HFFc6 (cell line): ENCODE data around the gene IMMP2L. TPM values are rescaled to one million over a fixed set of nuclear protein-coding genes. Genes with fewer than 3 reads are reported as not detected.
A peak's percentile ranks its signal among the peaks of the same experiment; 100 is the strongest.

Source experiments
- DNase-seq: peaks from one replicate; pipeline ENCODE4 v3.0.0-alpha.2; 2018
- H3K27ac Mint-ChIP-seq: 2 replicates; pipeline ENCODE4 v1.8.0; 2020; ENCODE audit warnings: mild to moderate bottlenecking, mixed read lengths
- H3K27me3 Mint-ChIP-seq: 2 replicates; pipeline ENCODE4 v1.8.0; 2021; ENCODE audit warnings: mild to moderate bottlenecking, moderate library complexity, mixed read lengths; ENCODE audit not compliant: insufficient read depth
- H3K36me3 Mint-ChIP-seq: 2 replicates; pipeline ENCODE4 v1.8.0; 2021; ENCODE audit warnings: low read depth, mixed read lengths
- H3K4me1 Mint-ChIP-seq: 2 replicates; pipeline ENCODE4 v1.8.0; 2020; ENCODE audit warnings: low read depth, mixed read lengths
- H3K4me3 Mint-ChIP-seq: 2 replicates; pipeline ENCODE4 v1.8.0; 2020; ENCODE audit warnings: mild to moderate bottlenecking, moderate library complexity, mixed read lengths
- H3K9me3 Mint-ChIP-seq: 2 replicates; pipeline ENCODE4 v1.8.0; 2020; ENCODE audit warnings: mild to moderate bottlenecking, mixed read lengths
- total RNA-seq, 6 experiments: library from RNA; stranded (reverse); fragmentation: NEBNext Ultra II Directional; extraction: Animal tissue kit (Norgen Biotek cat#: 25700); gene quantifications; 2 replicates in 1 of 6; 3 replicates in 5 of 6; pipeline ENCODE4 v1.2.3, GENCODE V29; 2021
- TF ChIP-seq, protein P1 (sequence below): fragments of 200-600 bp; sonication (generic); IDR thresholded peaks from 2 replicates; pipeline ENCODE4 v1.5.0; 2021; ENCODE audit warnings: antibody characterized with exemption, mild to moderate bottlenecking

The IMMP2L gene
- total RNA-seq, 6 experiments from 2014 or later, result 7.2 to 13.6 (median 10.1) TPM

DNA sequence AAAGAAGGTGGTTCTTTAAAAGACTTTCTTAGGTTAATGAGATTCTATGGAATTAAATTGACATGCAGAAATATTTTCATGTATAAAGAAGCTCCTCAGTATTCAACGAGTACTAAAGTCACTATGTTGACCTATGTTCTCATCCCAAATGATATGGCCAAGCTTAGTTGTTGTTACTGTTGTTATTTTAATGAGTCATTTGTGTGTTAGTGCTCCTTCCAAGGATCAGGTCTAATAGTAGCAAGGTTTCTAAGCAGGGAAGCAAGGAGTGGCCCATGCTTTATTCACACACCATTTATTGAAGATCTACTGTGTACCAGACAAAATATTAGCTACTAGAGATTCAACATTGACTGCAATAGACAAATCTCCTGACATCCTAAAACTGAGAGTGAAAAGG lies 429.5 kb downstream of the IMMP2L start:
- H3K4me1 Mint-ChIP-seq, result peaks cover 18% of the 10 kb centered on the region
- DNase-seq, result no peak
- H3K4me3 Mint-ChIP-seq, result no peak overlapping the region
- no peaks in the 10 kb centered on the region for H3K9me3 Mint-ChIP-seq
- H3K36me3 Mint-ChIP-seq, result no peaks in the 10 kb centered on the region
- TF ChIP-seq, protein P1, sequence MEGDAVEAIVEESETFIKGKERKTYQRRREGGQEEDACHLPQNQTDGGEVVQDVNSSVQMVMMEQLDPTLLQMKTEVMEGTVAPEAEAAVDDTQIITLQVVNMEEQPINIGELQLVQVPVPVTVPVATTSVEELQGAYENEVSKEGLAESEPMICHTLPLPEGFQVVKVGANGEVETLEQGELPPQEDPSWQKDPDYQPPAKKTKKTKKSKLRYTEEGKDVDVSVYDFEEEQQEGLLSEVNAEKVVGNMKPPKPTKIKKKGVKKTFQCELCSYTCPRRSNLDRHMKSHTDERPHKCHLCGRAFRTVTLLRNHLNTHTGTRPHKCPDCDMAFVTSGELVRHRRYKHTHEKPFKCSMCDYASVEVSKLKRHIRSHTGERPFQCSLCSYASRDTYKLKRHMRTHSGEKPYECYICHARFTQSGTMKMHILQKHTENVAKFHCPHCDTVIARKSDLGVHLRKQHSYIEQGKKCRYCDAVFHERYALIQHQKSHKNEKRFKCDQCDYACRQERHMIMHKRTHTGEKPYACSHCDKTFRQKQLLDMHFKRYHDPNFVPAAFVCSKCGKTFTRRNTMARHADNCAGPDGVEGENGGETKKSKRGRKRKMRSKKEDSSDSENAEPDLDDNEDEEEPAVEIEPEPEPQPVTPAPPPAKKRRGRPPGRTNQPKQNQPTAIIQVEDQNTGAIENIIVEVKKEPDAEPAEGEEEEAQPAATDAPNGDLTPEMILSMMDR, result no peak
- H3K27ac Mint-ChIP-seq, result no peak overlapping the region
- no peaks in the 10 kb centered on the region for H3K27me3 Mint-ChIP-seq

DNA sequence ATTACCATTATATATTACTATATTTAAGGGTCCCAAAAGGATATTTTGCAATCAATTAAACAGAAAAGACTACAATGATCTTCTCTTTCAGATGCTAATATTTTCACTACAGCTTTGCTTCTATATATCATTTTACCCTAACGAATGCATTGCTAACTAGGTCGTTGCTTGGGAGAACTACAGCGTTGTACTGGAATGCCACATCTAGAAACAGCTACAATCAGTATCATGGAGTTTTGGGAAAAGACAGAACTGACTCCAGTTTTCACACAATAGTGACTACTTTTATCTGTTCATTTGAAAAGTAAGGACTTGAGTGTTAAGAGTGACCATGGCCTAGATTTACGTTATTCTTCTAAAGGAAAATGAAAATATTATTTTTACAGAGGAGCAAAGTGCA lies 432.9 kb downstream of the IMMP2L start:
- no peaks in the 10 kb centered on the region for H3K36me3 Mint-ChIP-seq
- H3K4me3 Mint-ChIP-seq, result no peak overlapping the region
- no peaks in the 10 kb centered on the region for H3K9me3 Mint-ChIP-seq
- DNase-seq, result no peak
- H3K4me1 Mint-ChIP-seq, result peaks cover 13% of the 10 kb centered on the region
- TF ChIP-seq, protein P1, result no peak
- H3K27me3 Mint-ChIP-seq, result no peaks in the 10 kb centered on the region
- no peak overlapping the region for H3K27ac Mint-ChIP-seq

DNA sequence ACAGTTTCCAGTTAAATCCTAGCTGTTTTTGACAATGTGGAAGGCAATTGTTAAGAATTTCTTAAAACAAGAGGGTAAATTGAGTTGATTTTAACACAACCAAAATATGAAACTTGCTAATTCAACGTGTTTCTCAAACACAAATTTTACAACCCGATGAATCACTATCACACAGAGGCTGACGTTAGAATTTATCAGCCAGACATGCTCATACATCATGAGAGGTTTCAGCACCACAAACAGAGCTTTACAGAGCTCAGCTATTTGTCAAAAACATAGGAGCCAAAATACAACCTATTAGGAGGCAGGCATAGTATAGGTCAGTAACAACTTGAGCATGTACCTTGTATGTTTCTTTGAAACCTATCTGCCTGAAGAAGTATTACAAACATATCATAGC lies 435.3 kb downstream of the IMMP2L start:
- Mint-ChIP-seq H3K4me1 (peaks cover 5% of the 10 kb centered on the region; the same call in 1 of the 2 replicates), H3K4me3 (no peak overlapping the region), H3K9me3 (no peaks in the 10 kb centered on the region), H3K27ac (no peak overlapping the region), H3K27me3 (no peaks in the 10 kb centered on the region), H3K36me3 (no peaks in the 10 kb centered on the region)
- peak; percentile 34 for DNase-seq
- TF ChIP-seq, protein P1, result no peak

DNA sequence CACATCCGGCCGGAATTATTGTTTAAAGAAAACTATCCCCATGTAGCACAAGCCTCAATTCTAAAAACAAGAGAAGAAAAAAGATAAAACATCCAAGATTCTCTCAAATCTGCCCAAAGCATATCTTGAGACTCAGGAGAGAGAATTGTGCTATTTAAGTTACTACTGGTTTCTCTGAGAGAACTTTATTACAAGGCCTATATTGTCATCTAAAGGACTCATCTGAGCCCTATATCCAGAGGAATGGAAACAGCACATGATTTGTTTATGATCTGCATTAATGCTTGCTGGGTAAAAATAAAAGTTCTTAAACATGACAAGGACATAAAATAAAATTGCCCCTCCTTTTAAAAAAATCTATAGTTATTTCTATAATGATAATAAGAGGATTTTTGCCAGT lies 446.3 kb downstream of the IMMP2L start:
- Mint-ChIP-seq H3K4me1 (peaks cover 35% of the 10 kb centered on the region), H3K4me3 (no peak overlapping the region), H3K27me3 (no peaks in the 10 kb centered on the region; the same call in 1 of the 2 replicates), H3K27ac (no peak overlapping the region), H3K36me3 (peaks cover 4% of the 10 kb centered on the region; the same call in 1 of the 2 replicates), H3K9me3 (no peaks in the 10 kb centered on the region)
- no peak for DNase-seq
- TF ChIP-seq, protein P1, result no peak

DNA sequence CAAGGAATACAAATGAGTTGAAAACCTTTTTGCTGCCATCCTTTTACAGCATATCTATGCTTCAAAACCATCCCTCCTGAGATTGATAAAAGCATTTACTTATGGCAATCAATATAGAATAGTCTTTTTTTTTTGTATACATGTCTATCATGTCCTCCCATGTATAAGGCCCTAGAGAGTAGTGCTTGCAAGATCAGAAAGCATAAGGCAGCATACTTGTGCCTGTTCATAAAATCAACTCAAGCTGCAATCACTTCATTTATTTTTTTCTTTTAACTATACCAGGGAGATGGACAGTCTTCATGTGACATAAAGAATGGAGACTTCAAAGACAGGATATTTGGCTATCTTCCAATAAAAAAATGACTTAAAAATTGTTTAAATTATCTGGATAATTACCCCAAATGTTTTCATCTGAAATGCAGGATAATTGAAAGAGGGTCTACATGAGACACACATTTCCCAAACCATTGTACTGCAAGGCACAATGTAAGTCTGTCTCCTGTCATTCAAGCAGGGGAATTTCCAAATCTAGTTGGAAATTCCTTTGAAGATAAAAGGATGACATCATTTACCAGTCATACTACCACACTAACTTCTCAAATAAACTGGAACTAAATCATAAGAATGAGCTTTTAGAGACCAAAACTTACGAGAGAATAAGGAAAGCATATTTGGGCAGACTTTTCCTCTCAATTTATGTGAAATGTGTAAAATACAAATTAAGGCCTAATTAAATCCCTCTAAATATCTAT lies 448.9 kb downstream of the IMMP2L start:
- Mint-ChIP-seq H3K4me1 (peaks cover 44% of the 10 kb centered on the region), H3K27me3 (no peaks in the 10 kb centered on the region; the same call in 1 of the 2 replicates), H3K36me3 (peaks cover 4% of the 10 kb centered on the region; the same call in 1 of the 2 replicates), H3K4me3 (peak overlapping the region; percentile 72), H3K27ac (peak overlapping the region; percentile 55), H3K9me3 (no peaks in the 10 kb centered on the region)
- peak; percentile 32 for DNase-seq
- TF ChIP-seq, protein P1, result no peak
